ENCODE results near the gene COL8A2.
A peak's percentile ranks its signal among the peaks of the same experiment; 100 is the strongest.

COL8A2 gene

GRCh38 chr1:36099681-36100341, 25.2 kb downstream of the COL8A2 start:
- peaks cover 0 to 22% of the 10 kb centered on the region in 2 experiments; a peak in 1 of 3 replicates for H3K36me3 ChIP-seq (ENCODE audit: control insufficient read depth in 2 of 2, insufficient read depth in 1 of 2, low read length in 2 of 2)
- TF ChIP-seq ZSCAN30 (tag by site-specific recombination; IDR thresholded peaks at IDR 0.05) (0 out of 2 replicates have a peak, but pooled peaks have one; percentile 25), ZNF398 (tag by site-specific recombination; IDR thresholded peaks at IDR 0.05) (no peak), ZNF416 (tag by site-specific recombination; IDR thresholded peaks at IDR 0.05) (no peak), ELK4 (IDR thresholded peaks at IDR 0.05; ENCODE audit: borderline replicate concordance, low read depth, low read length) (no peak), ZNF654 (tag by site-specific recombination; IDR thresholded peaks at IDR 0.05; ENCODE audit: low read depth) (peak; percentile 93), ZNF366 (tag by site-specific recombination; conservative IDR thresholded peaks at IDR 0.05) (no peak), BCL11A (tag by site-specific recombination; IDR thresholded peaks at IDR 0.05; ENCODE audit: low read depth) (0 out of 2 replicates have a peak, but pooled peaks have one; percentile 10), IKZF3 (tag by site-specific recombination; IDR thresholded peaks at IDR 0.05) (peak; percentile 90), ZNF629 (tag by site-specific recombination; IDR thresholded peaks at IDR 0.05) (0 out of 2 replicates have a peak, but pooled peaks have one; percentile 13), CTCF (tag by site-specific recombination; IDR thresholded peaks at IDR 0.05) (peak; percentile 85), PATZ1 (tag by site-specific recombination; IDR thresholded peaks at IDR 0.05) (peak; percentile 49), SP7 (tag by site-specific recombination; IDR thresholded peaks at IDR 0.05) (0 out of 2 replicates have a peak, but pooled peaks have one; percentile 32), ZNF837 (tag by site-specific recombination; IDR thresholded peaks at IDR 0.05) (no peak), SCRT2 (tag by site-specific recombination; IDR thresholded peaks at IDR 0.05) (peak; percentile 58; the same call in 1 of the 2 replicates), ZNF174 (tag by site-specific recombination; IDR thresholded peaks at IDR 0.05) (no peak), ZXDB (tag by site-specific recombination; IDR thresholded peaks at IDR 0.05) (0 out of 2 replicates have a peak, but pooled peaks have one; percentile 32), ZFHX2 (tag by site-specific recombination; conservative IDR thresholded peaks at IDR 0.05) (peak; percentile 16; the same call in 1 of the 2 replicates), ZNF433 (tag by site-specific recombination; IDR thresholded peaks at IDR 0.05; ENCODE audit: low read depth) (no peak), ZEB2 (tag by site-specific recombination; IDR thresholded peaks at IDR 0.05) (0 out of 2 replicates have a peak, but pooled peaks have one; percentile 22), KLF9 (tag by site-specific recombination; IDR thresholded peaks at IDR 0.05; ENCODE audit: low read depth) (peak; percentile 52), ZBTB17 (tag by site-specific recombination; IDR thresholded peaks at IDR 0.05) (peak; percentile 39; the same call in 1 of the 2 replicates), KLF17 (tag by site-specific recombination; IDR thresholded peaks at IDR 0.05) (peak; percentile 37; the same call in 1 of the 2 replicates)
- CTCF ChIA-PET = interaction anchor here (0.6 to 11.1 kb wide), 18 partner anchors 9 to 494 kb away, joined by 3 to 156 read pairs (median 5); partner anchors contain the start of gene TRAPPC3
- H3K4me3 ChIP-seq (ENCODE audit: low read depth, low read length) = no peak overlapping the region
- no peaks in the 10 kb centered on the region for H3K4me1 ChIP-seq (ENCODE audit: control insufficient read depth, insufficient read depth, low read length)
- H3K27ac ChIP-seq (ENCODE audit: extremely low read depth, low read depth, low read length) = no peak overlapping the region
- POLR2A ChIA-PET = no interaction called here
- no peaks in the 10 kb centered on the region for H3K9me3 ChIP-seq (ENCODE audit: control insufficient read depth, insufficient read depth, low read depth, low read length)
